HG03354 (cell line): Measurements from ENCODE around the gene NHERF2.
A peak's percentile ranks its signal among the peaks of the same experiment; 100 is the strongest.

Experiments used
- ATAC-seq: cut with Tn5 transposase; IDR thresholded peaks from one replicate; pipeline ENCODE4 v1.9.1; 2021; ENCODE audit warnings: mild to moderate bottlenecking; ENCODE audit not compliant: unreplicated experiment, poor library complexity, severe bottlenecking

The NHERF2 gene

GRCh38 chr16:1990351-1991134 lies 36.2 kb upstream of the NHERF2 start:
- ATAC-seq, result peak; percentile 1

GRCh38 chr16:1991135-1991551 lies 35.6 kb upstream of the NHERF2 start:
- peak; percentile 40 for ATAC-seq

GRCh38 chr16:1991588-1991947 lies 35.1 kb upstream of the NHERF2 start:
- no peak for ATAC-seq

- peak; percentile 52 for ATAC-seq
These were observed 34.6 kb upstream of the NHERF2 start for GRCh38 chr16:1991948-1992703.

GRCh38 chr16:1992704-1993317 lies 33.9 kb upstream of the NHERF2 start:
- no peak for ATAC-seq

- no peak for ATAC-seq
These were observed 33.0 kb upstream of the NHERF2 start for GRCh38 chr16:1993731-1994131.

GRCh38 chr16:1997494-1998359 lies 29.0 kb upstream of the NHERF2 start:
- no peak for ATAC-seq

GRCh38 chr16:1998360-1998835 lies 28.3 kb upstream of the NHERF2 start:
- ATAC-seq, result no peak

- no peak for ATAC-seq
These were observed 27.6 kb upstream of the NHERF2 start for GRCh38 chr16:1998852-1999801.

GRCh38 chr16:1999866-2000514 lies 26.7 kb upstream of the NHERF2 start:
- ATAC-seq, result no peak

GRCh38 chr16:2001035-2001434 lies 25.7 kb upstream of the NHERF2 start:
- no peak for ATAC-seq

GRCh38 chr16:2001456-2002355 lies 25.0 kb upstream of the NHERF2 start:
- no peak for ATAC-seq

- ATAC-seq, result no peak
These were observed 24.1 kb upstream of the NHERF2 start for GRCh38 chr16:2002406-2003230.

- no peak for ATAC-seq
These were observed 23.4 kb upstream of the NHERF2 start for GRCh38 chr16:2003231-2003826.

GRCh38 chr16:2003827-2004641 lies 22.7 kb upstream of the NHERF2 start:
- ATAC-seq, result peak; percentile 59
